Raji (cell line): ENCODE data around the gene TMBIM6.

Experiments used
- POLR2A ChIP-seq: IDR thresholded peaks from 2 replicates; pipeline ENCODE4 v1.6.1; 2011; ENCODE audit warnings: low read depth, low read length, control low read depth; ENCODE audit not compliant: insufficient read depth

Gene TMBIM6, protein sequence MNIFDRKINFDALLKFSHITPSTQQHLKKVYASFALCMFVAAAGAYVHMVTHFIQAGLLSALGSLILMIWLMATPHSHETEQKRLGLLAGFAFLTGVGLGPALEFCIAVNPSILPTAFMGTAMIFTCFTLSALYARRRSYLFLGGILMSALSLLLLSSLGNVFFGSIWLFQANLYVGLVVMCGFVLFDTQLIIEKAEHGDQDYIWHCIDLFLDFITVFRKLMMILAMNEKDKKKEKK

DNA sequence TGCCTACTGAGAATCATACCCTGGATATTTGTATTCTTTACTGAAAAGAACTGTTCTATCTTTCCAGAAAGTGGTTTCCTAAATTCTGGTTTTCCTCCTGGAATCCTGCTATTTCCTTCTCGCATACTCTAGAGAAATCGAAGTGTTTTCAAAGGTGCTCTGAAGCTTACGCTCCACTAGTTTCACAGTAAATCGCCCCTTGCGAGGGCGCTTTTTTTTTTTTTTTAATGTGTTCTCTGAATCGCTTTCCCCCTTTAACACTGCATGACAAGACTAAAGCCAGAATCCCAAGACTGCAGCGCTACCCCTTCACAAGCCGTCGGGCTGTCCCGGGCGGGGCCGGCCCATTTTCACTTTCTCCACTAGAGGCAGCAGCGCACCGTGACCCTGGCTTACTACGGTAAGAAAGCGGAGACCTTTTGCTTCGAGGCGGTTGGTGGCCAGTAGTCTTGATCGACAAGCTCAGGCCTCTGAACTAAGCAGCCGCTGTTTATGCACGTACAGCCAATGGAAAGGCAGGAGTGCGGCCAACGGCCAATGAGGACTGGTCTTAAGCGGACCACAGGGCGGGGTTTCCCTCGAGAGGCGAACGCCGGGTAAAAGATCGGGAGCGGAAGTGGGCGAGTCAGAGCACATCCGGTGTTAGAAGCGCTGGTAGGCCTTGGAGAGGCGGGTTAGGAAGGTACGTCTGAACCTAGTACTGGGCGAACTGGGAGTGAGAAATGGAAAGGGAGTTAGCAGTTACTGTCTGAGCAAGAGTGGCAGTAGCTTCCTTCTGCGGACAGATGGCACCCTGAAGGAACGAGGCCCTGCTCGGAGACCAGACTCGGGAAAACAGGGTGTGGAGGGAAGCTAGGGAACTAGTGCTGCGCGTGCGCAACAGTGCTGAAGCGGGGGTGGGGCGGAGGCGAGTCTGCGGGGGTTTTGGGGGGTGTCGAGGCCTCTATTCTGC is at the start of gene TMBIM6:
TMBIM6 (plus strand) TSS at position 628 of the 952 bp plus-strand sequence. CDS start 10,937 bp downstream, outside the sequence.
- peak; percentile 99 for TF ChIP-seq POLR2A

GRCh38 chr12:49692851-49693250 is 48.5 kb upstream of the TMBIM6 start:
- TF ChIP-seq POLR2A, result no peak

DNA sequence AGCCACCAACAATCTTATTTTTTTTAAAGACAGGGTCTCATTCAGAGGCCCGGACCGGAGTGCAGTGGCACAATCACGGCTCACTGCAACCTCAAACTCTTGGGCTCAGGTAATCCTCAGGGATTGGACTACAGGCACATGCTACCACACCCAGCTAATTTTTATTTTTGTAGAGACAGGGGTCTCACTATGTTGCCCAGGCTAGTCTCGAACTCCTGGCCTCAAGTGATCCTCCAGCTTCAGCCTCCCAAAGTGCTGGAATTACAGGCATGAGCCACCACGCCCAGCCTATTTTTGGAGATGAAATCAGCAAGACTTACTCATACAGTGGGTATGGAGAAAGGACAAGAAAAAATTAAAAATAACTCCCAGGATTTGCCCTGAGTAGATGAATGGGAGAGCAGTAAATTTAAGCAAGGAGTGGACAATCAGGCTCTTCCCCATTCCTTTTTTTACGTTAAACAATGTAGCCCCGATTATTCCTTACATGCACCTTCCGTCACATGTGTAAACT is 47.4 kb upstream of the TMBIM6 start:
- no peak for TF ChIP-seq POLR2A

DNA sequence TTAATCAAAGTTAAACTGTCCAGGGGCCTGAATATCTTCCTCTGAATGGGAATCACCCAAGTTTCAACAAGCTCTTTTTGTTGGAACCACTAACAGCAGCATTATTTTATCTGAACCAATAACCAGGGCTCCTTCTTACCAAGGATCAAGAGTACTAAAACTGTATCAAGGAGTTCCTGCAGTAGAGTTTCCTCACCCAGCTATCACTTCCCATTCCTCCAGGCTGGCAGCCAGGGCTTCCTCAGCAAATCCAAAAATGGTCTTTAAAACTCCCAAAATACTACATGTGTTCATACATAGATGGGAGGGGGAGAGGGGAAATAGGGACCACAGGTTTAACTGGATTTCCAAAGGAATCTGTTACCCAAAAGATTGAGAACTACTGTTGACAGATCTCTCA is 44.6 kb upstream of the TMBIM6 start:
- TF ChIP-seq POLR2A, result no peak

DNA sequence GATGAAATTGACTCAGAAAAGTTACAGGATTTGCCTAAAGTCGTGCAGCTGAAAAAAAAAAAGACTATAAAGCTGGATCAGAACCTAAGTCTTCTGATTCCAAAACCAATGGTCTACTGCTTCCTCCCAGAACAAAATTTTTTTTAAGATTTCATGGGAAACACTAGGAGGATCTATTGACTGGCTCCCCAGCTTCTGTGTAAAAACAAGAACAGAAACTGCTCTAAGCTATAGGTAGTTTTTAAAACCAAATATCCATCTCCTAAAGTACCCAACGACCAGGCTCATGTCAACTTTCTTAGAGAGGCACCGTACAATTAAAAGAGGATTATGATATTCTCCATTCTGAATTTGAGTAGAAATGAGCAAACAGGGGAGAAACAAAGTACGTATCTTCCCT is 43.5 kb upstream of the TMBIM6 start:
- no peak for TF ChIP-seq POLR2A

DNA sequence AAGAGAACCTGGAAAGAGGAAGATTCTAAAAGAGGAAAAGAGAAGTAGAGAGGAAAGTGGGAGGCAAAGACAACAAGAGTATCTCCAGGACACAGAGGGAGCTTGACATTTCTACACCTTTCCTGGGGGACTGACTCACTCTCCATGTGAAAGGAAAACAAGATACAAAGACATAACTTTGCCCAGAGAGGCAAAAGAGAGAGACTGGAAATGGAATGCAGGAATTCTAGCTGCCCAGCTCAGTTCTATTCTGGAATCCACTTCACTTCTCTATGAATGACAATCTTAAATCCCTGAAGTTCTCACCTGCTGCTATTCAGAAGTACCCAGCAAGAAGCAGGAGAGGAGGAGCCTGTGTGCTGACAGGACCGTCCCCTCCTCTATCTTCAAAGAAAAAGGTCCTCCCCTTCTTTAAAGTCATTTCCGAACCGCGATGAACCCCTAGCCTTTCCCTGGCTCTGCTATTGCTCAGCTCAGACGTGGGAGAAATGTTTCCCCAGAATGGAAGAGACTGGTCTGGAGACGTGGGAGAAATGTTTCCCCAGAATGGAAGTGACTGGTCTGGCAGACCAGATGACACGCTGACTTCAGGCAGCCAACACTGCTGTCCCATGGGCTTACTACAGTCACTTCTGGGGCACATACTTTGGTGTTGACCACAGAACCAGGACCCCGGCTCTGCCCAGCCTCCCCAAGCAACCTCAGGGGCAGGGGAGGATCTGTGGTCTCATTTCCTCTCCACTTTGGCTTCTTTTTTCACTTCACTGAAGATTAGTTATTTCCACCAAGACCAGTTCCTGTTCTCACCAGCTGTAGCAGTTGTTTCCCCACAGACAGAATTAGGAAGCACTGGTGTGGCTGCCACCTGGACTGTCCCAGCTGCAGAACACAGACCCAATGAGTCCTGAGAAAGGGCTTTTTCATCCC is 42.5 kb upstream of the TMBIM6 start:
- TF ChIP-seq POLR2A, result 0 out of 2 replicates have a peak, but pooled peaks have one; percentile 23

DNA sequence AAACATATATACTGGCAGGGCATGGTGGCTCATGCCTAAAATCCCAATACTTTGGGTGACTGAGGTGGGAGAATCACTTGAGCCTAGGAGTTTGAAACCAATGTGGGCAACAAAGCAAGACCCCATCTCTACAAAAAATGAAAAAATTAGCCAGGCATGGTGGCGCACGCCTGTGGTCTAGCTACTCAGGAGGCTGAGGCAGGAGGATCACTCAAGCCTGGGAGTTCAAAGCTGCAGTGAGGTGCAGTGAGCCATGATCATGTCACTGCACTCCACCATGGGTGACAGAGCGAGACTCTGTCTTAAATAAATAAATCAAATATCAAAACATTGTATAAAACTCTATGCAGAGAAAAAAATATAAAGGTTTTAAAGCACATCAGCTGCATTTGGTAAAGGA is 39.3 kb upstream of the TMBIM6 start:
- TF ChIP-seq POLR2A, result no peak

DNA sequence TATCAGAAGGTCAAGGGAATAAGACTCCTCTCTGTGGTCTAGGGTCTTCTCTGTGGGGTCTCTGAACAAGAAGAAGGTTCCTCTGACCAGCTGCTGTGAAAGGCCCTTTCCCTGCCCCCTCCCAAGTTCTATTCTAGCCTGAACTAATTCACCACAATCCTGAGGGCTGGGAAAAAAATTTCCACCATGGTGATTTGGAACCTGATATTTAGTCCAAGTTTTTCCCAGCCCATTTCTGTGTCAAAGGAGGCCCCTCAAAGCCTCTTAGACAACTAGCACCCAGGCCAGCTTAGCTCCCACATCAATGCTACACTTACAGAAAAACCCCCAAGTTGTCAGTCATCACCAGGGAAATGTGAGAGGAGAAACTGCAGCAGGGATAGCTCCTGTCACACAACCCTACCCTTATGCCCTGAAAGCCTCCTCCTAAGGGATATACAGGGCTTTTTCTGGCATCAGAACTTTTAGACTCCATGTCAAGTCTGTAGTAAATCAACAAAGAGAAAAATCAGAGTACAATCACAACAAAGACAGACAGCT is 38.6 kb upstream of the TMBIM6 start:
- no peak for TF ChIP-seq POLR2A

DNA sequence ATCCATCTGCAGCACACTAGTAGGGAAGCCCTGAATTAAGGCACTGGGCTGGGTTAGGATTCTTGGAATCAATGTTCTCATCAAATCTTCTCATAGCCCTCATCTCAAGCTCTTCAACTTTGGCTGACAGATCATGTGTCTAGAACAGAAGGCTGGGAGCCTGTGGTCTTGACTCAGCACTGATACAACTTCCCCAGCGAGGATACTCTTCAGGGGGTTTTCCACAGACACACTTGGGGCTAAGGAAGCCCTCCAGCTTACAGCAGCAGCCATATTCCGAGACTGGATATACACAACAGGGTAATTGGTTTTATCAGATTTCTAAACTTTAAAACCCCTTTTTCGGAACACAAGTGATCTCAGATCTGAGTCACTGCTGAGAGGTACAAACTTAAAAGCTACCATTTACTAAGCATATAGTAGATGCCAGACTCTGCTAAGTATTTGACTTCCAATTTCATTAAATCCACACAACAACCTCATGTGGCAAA is 37.7 kb upstream of the TMBIM6 start:
- no peak for TF ChIP-seq POLR2A

DNA sequence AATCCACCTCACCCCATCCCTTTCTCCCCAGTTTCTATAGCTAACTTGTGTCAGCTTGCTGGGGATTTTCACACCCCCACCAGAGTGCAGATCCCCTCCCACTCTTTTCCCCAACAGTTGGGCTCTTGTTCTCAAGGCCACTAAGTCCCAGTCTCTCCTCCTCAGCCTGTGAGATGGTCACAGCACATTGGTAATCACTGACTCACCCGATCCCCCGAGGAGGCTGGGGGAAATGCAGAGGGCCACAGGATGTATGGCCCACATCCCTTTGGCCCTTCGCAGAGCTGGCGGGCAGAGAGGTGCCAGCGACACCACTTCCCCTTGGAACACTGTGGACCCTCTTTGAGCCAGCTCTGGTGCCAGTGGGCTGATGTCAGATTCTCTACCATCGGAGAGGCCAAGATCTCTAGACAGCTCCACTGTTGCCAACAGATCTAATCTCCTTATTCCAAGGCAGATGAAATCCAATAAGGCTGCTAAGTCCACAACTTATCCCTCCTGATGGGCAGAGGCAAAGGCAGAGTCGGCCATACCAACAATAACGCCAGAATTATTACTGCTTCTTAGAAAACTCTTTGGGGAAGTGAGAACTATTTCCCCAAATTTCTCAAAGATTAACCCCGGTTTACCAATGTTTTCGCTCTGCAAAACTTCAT is 35.8 kb upstream of the TMBIM6 start:
- TF ChIP-seq POLR2A, result no peak

DNA sequence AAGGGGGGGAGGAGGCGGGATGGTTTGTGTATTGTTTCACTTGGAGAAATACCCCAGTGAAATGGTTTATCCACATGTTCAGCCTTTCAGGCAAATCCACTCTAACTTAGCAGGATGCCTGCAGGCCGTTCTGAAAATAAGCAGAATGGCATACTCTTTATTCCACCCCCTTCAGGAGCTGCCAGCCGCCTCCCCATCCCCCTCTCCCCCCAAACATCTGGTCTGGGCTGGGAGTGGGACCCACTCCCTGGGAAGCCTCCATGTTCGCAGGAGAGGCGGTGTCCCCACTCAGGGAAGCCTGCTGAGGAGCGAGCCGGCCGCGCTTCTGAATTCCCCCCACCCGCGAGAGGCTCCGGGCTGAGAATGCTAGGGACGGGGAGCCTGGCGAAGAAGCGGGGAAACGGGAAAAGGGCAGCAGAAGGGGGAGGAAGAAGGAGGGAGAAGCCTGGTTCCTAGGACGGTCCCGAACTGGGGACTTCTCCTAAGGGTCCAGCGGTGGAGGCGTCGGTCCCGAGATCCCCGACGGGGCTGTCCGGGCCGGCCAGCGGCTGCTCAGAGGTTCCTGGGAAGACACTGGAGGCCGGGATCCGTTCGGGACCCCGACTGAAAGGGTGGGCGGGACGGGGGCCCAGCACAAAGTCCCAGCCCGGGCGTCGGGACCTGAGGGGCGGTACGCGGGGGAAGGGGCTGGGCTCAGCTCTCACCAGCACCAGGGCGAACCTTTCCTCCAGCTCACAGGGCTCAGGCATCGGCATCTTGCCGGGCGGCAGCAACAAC is 34.8 kb upstream of the TMBIM6 start:
- TF ChIP-seq POLR2A, result no peak

GRCh38 chr12:49707128-49707811 is 34.1 kb upstream of the TMBIM6 start, which contains the start of gene FMNL3:
Gene FMNL3, minus strand, starts transcription at chr12:49707405. Its CDS starts 225 bp downstream, at chr12:49707180.
- TF ChIP-seq POLR2A, result peak; percentile 44

DNA sequence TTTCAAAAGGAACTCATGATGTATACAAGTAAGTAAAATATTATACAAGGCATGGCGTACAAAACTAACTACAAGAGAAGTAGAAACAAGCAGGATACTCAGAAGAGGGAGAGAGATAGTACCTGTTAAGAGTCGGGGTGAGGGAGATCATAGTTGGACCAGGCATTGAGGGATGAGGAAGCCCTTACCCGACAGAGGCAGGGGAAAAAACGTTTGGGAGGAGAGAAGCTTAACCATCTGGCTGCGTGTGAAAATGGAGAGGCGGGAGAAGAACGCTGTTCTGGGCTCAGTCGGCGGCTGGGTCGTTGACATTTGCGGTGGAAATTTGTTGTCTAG is 33.6 kb upstream of the TMBIM6 start:
- TF ChIP-seq POLR2A, result no peak

GRCh38 chr12:49708851-49709250 is 32.5 kb upstream of the TMBIM6 start:
- no peak for TF ChIP-seq POLR2A
